H1 (cell line): Measurements from ENCODE around the gene MTG1. TPM values are rescaled to one million over a fixed set of nuclear protein-coding genes. Genes with fewer than 3 reads are reported as not detected.

Experiments used
- microRNA-seq, 2 experiments: library from miRNA; unstranded; fragments of <30 nt; microRNA quantifications; one replicate each; pipeline versions ENCODE4 to v1.2.0, GENCODE V29; 2016 to 2020; ENCODE audit warnings: borderline microRNAs expressed in 2 of 2, borderline number of aligned reads in 2 of 2, borderline replicate concordance in 1 of 2
- polyA plus RNA-seq, 7 experiments: library from polyadenylated mRNA; depleted of rRNA in 3 of 7; stranded (reverse) in 5 of 7; unstranded in 2 of 7; fragments of >200 nt in 5 of 7; fragments of 200-250 nt in 2 of 7; gene quantifications; 1 replicate in 5 of 7; 2 replicates in 1 of 7; 4 replicates in 1 of 7; pipeline versions ENCODE4 v1.2.1 to v1.2.3, GENCODE V29; 2011 to 2013; ENCODE audit warnings: missing spikeins in 2 of 7, mixed read lengths in 2 of 7
- small RNA-seq: library from polyadenylated mRNA; stranded (forward); fragments of <200 nt; extraction: miRNeasy Mini kit (QIAGEN cat#:217004); gene quantifications from one replicate; pipeline ENCODE3, GENCODE V24; 2013; ENCODE audit not compliant: insufficient read depth
- total RNA-seq: library from RNA; stranded (reverse); fragmentation: NEBNext Ultra II Directional; extraction: Animal tissue kit (Norgen Biotek cat#: 25700); gene quantifications from 2 replicates; pipeline ENCODE4 v1.2.1, GENCODE V29; 2021

Gene MTG1
- total and polyA plus RNA-seq, 2 of the 8 experiments (the other 6 are each of a cell fraction or from before 2014, with no cell fraction given) = 56.6 to 81.6 TPM

Small RNAs within 50 kb of the gene (microRNA-seq; reads per million reads assigned to microRNA genes)
- 0.81 to 0.92 reads per million in 2 experiments for gene MIR3944

Small RNAs within 50 kb of the gene (small RNA-seq; reads per million reads assigned to genes)
- not detected for gene AL360181.4
- not detected for gene BANF1P2
- gene MIR3944 = 6.9 reads per million, percentile 73 among the genes with 10 or more reads in this experiment

Other genes starting within 250 kb of the MTG1 start
- 16.7 and 19.3 TPM in 2 replicates for gene KNDC1, start 233.9 kb upstream of the MTG1 start, total RNA-seq
- gene KNDC1, start 233.9 kb upstream of the MTG1 start, polyA plus RNA-seq (2011; rRNA removed) = 7.5 and 10.4 TPM in 2 replicates
- gene UTF1, start 163.9 kb upstream of the MTG1 start, total RNA-seq = 21.7 and 21.8 TPM in 2 replicates
- 0.47 and 0.97 TPM in 2 replicates for gene UTF1, start 163.9 kb upstream of the MTG1 start, polyA plus RNA-seq (2011; rRNA removed)
- gene VENTX, start 156.3 kb upstream of the MTG1 start, total RNA-seq = 4.7 and 5.6 TPM in 2 replicates
- 5.6 and 7.8 TPM in 2 replicates for gene VENTX, start 156.3 kb upstream of the MTG1 start, polyA plus RNA-seq (2011; rRNA removed)
- 4.4 and 4.6 TPM in 2 replicates for gene ADAM8, start 117.3 kb upstream of the MTG1 start, total RNA-seq
- 4.6 and 6.0 TPM in 2 replicates for gene ADAM8, start 117.3 kb upstream of the MTG1 start, polyA plus RNA-seq (2011; rRNA removed)
- 51.9 and 54.2 TPM in 2 replicates for gene TUBGCP2, start 85.3 kb upstream of the MTG1 start, total RNA-seq
- gene TUBGCP2, start 85.3 kb upstream of the MTG1 start, polyA plus RNA-seq (2011; rRNA removed) = 34.9 and 43.9 TPM in 2 replicates
- 64.5 and 71.7 TPM in 2 replicates for gene ZNF511, start 85.2 kb upstream of the MTG1 start, total RNA-seq
- 55.4 and 70.5 TPM in 2 replicates for gene ZNF511, start 85.2 kb upstream of the MTG1 start, polyA plus RNA-seq (2011; rRNA removed)
- gene CALY, start 57.3 kb upstream of the MTG1 start, total RNA-seq = 1.3 and 1.7 TPM in 2 replicates
- 1.5 and 3.2 TPM in 2 replicates for gene CALY, start 57.3 kb upstream of the MTG1 start, polyA plus RNA-seq (2011; rRNA removed)
- 0.61 TPM in 1 of 2 replicates, not detected in the other for gene PRAP1, start 46.8 kb upstream of the MTG1 start, total RNA-seq
- gene PRAP1, start 46.8 kb upstream of the MTG1 start, polyA plus RNA-seq (2011; rRNA removed) = 1.4 and 1.6 TPM in 2 replicates
- gene FUOM, start 36.1 kb upstream of the MTG1 start, total RNA-seq = 21.1 and 22.0 TPM in 2 replicates
- gene FUOM, start 36.1 kb upstream of the MTG1 start, polyA plus RNA-seq (2011; rRNA removed) = 30.4 and 41.6 TPM in 2 replicates
- 101 and 108 TPM in 2 replicates for gene ECHS1, start 20.8 kb upstream of the MTG1 start, total RNA-seq
- gene ECHS1, start 20.8 kb upstream of the MTG1 start, polyA plus RNA-seq (2011; rRNA removed) = 41.7 and 52.2 TPM in 2 replicates
- 4.2 and 4.3 TPM in 2 replicates for gene PAOX, start 14.9 kb upstream of the MTG1 start, total RNA-seq
- gene PAOX, start 14.9 kb upstream of the MTG1 start, polyA plus RNA-seq (2011; rRNA removed) = 3.7 and 6.5 TPM in 2 replicates
- 0.24 and 0.42 TPM in 2 replicates for gene SPRN, start 30.5 kb downstream of the MTG1 start, total RNA-seq
- gene SPRN, start 30.5 kb downstream of the MTG1 start, polyA plus RNA-seq (2011; rRNA removed) = 0.23 and 0.30 TPM in 2 replicates
- gene SCART1, start 59.8 kb downstream of the MTG1 start, total RNA-seq = 0.10 and 0.19 TPM in 2 replicates
- gene SCART1, start 59.8 kb downstream of the MTG1 start, polyA plus RNA-seq (2011; rRNA removed) = 0.14 and 0.22 TPM in 2 replicates
- gene CYP2E1, start 133.2 kb downstream of the MTG1 start, total RNA-seq = not detected in 2 replicates
- gene CYP2E1, start 133.2 kb downstream of the MTG1 start, polyA plus RNA-seq (2011; rRNA removed) = 0.11 TPM in 2 replicates
- gene SYCE1, start 171.4 kb downstream of the MTG1 start, total RNA-seq = not detected in 2 replicates
- not detected in 2 replicates for gene SYCE1, start 171.4 kb downstream of the MTG1 start, polyA plus RNA-seq (2011; rRNA removed)
- gene FRG2B, start 232.6 kb downstream of the MTG1 start, total RNA-seq = not detected in 2 replicates
- not detected in 2 replicates for gene FRG2B, start 232.6 kb downstream of the MTG1 start, polyA plus RNA-seq (2011; rRNA removed)